Calu3 (cell line): ENCODE measurements around the gene KLK5. TPM values are rescaled to one million over a fixed set of nuclear protein-coding genes. Genes with fewer than 3 reads are reported as not detected.

Experiments
- BruUV-seq: library from RNA; stranded (reverse); fragments of 400-500 nt; replicated peaks from 2 replicates; lab custom pipeline; 2021; lab: Mats Ljungman, UMichigan
- CTCF ChIA-PET: fragments of 300-600 bp; sonication (Branson Sonifier 250); formaldehyde crosslinking; loops from one replicate; lab custom pipeline; 2022; ENCODE audit warnings: antibody characterized with exemption; lab: Charles Lee
- DNase-seq: peaks from one replicate; pipeline ENCODE4 v3.0.0; 2022
- H3K27ac Mint-ChIP-seq: one replicate; pipeline ENCODE4 v1.8.0; 2022; ENCODE audit warnings: mixed read lengths; ENCODE audit not compliant: unreplicated experiment
- H3K27me3 Mint-ChIP-seq: one replicate; pipeline ENCODE4 v1.8.0; 2022; ENCODE audit warnings: mixed read lengths; ENCODE audit not compliant: unreplicated experiment
- H3K36me3 Mint-ChIP-seq: one replicate; pipeline ENCODE4 v1.8.0; 2022; ENCODE audit warnings: mild to moderate bottlenecking, moderate library complexity, mixed read lengths; ENCODE audit not compliant: insufficient read depth, unreplicated experiment
- H3K4me1 Mint-ChIP-seq: one replicate; pipeline ENCODE4 v1.8.0; 2022; ENCODE audit warnings: mild to moderate bottlenecking, low read depth, mixed read lengths; ENCODE audit not compliant: unreplicated experiment
- H3K4me3 Mint-ChIP-seq: one replicate; pipeline ENCODE4 v1.8.0; 2022; ENCODE audit warnings: mild to moderate bottlenecking, low read depth, moderate library complexity, mixed read lengths; ENCODE audit not compliant: unreplicated experiment
- H3K9me3 Mint-ChIP-seq: one replicate; pipeline ENCODE4 v1.8.0; 2022; ENCODE audit warnings: low read depth, mixed read lengths; ENCODE audit not compliant: unreplicated experiment
- intact Hi-C: fragments of 100-400 bp; cut with micrococcal nuclease; formaldehyde crosslinking; loops from one replicate; pipeline ENCODE4 v1.10.0; 2022; ENCODE audit not compliant: unreplicated experiment
- total RNA-seq: library from RNA; stranded (reverse); gene quantifications from 2 replicates; pipeline ENCODE4 v1.2.3, GENCODE V29; 2022
- TF ChIP-seq, protein P1 (sequence below): fragments of 200-600 bp; IDR thresholded peaks from one replicate; pipeline ENCODE4 v1.8.0; 2022; ENCODE audit warnings: antibody characterized with exemption; ENCODE audit not compliant: unreplicated experiment

Gene KLK5
- total RNA-seq, 1 experiment from 2014 or later, result 0.38 TPM

DNA sequence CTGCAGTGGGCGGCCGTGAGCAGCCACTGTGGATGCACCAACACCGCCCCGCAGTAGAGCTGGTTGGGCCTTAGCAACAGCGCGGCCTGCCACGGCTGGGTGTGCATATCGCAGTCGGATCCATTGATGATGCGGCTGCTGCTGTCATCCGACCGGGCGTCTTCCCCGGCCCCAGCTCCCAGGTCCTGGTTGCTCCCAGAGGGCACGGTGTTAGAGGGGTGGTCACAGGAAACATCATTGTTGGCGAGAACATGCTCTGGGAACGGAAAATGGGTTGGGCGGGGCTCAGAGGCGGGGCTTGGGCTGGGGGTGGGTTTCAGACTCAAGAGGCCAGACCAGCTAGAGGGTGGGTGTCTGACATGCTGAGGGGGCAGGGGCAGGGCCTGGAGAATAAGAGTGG is 3.0 kb downstream of the KLK5 start:
- peaks cover 5% of the 10 kb centered on the region for H3K36me3 Mint-ChIP-seq

DNA sequence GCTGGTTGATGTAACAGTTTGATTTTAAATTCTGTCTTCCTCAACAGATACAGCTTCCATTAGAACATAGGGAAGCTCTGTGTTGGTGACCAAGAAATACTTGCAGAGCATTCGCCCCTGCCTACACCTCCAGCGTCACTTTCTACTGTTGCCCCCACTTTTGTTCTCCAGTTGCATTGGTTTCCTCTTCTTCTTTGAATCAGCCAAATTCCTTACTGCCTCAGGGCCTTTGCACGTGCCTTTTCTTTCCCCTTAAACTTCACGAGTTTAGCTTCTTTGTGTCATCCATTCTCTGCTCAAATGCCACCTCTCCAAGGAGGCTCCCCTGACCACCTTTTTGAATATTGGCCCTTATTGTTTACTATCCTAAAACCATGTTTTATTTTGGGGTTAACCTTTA is 5.7 kb downstream of the KLK5 start:
- Mint-ChIP-seq H3K36me3 (peaks cover 5% of the 10 kb centered on the region), H3K4me3 (no peak overlapping the region), H3K9me3 (no peaks in the 10 kb centered on the region), H3K4me1 (no peaks in the 10 kb centered on the region), H3K27me3 (peaks cover 37% of the 10 kb centered on the region), H3K27ac (no peak overlapping the region)
- DNase-seq, result no peak
- BruUV-seq, result no TSS peak
- CTCF ChIA-PET, result interaction anchor here (0.6 to 0.7 kb wide), 3 partner anchors 25 to 100 kb away, joined by 4 to 8 read pairs (median 5); no protein-coding TSS in a partner anchor
- intact Hi-C loops, result no loop called here
- TF ChIP-seq, protein P1, sequence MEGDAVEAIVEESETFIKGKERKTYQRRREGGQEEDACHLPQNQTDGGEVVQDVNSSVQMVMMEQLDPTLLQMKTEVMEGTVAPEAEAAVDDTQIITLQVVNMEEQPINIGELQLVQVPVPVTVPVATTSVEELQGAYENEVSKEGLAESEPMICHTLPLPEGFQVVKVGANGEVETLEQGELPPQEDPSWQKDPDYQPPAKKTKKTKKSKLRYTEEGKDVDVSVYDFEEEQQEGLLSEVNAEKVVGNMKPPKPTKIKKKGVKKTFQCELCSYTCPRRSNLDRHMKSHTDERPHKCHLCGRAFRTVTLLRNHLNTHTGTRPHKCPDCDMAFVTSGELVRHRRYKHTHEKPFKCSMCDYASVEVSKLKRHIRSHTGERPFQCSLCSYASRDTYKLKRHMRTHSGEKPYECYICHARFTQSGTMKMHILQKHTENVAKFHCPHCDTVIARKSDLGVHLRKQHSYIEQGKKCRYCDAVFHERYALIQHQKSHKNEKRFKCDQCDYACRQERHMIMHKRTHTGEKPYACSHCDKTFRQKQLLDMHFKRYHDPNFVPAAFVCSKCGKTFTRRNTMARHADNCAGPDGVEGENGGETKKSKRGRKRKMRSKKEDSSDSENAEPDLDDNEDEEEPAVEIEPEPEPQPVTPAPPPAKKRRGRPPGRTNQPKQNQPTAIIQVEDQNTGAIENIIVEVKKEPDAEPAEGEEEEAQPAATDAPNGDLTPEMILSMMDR, result no peak

More for the DNA sequence above, 3.0 kb downstream of the KLK5 start:
- Mint-ChIP-seq H3K4me3 (no peak overlapping the region), H3K9me3 (no peaks in the 10 kb centered on the region), H3K27me3 (peaks cover 52% of the 10 kb centered on the region), H3K27ac (no peak overlapping the region), H3K4me1 (peaks cover 10% of the 10 kb centered on the region)
- TF ChIP-seq, protein P1, result no peak
- CTCF ChIA-PET, result no interaction called here
- no TSS peak for BruUV-seq
- no peak for DNase-seq
- intact Hi-C loops, result no loop called here

DNA sequence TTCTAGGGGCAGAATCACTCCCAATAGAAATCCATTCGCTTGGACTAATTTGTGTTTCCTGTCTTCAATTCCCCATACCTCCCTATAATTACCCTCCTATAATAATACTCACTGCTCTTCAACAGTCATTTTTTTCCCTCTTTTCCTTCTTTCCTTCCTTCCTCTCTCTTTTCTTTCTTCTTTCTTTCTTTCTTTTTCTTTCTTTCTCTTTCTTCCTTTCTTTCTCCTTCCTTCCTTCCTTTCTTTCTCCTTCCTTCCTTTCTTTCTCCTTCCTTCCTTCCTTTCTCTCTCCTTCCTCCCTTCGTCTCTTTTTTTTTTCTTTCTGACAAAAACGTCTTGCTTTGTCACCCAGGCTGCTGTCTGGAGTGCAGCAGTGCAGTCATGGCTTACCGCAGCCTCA is 8.0 kb downstream of the KLK5 start:
- H3K36me3 Mint-ChIP-seq, result no peaks in the 10 kb centered on the region
- H3K27ac Mint-ChIP-seq, result peak overlapping the region; percentile 10
- H3K27me3 Mint-ChIP-seq, result peaks cover 28% of the 10 kb centered on the region
- H3K4me3 Mint-ChIP-seq, result no peak overlapping the region
- TF ChIP-seq, protein P1, result no peak
- intact Hi-C loops, result no loop called here
- CTCF ChIA-PET, result interaction anchor here (0.7 kb wide), 1 partner anchor 34 kb away, joined by 4 read pairs; no protein-coding TSS in a partner anchor
- DNase-seq, result no peak
- no peaks in the 10 kb centered on the region for H3K9me3 Mint-ChIP-seq
- no peaks in the 10 kb centered on the region for H3K4me1 Mint-ChIP-seq
- no TSS peak for BruUV-seq

DNA sequence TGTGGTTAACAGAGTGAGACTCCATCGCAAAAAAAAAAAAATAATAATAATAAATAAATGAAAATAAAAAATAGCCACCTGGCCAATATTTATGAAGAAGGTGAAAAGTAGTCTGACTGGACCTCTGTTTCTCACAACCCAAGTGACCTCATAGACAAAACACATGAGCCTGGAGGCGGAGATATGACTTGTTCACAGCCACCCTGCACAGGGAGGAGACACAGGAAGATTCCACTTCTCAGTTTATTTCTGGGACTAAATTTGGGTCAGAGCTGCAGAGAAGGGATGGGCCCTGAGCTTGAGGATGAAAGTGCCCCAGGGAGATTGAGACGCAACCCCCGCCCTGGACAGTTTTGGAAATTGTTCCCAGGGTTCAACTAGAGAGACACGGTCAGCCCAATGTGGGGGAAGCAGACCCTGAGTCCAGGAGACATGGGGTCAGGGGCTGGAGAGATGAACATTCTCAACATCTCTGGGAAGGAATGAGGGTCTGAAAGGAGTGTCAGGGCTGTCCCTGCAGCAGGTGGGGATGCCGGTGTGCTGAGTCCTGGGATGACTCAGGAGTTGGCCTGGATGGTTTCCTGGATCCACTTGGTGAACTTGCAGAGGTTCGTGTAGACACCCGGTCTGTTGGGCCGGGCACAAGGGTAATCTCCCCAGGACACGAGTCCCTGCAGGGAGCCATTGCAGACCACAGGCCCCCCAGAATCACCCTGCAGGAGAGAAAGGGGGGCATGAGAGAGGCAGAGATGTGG is 9.6 kb downstream of the KLK5 start:
- no peaks in the 10 kb centered on the region for H3K36me3 Mint-ChIP-seq
- H3K4me1 Mint-ChIP-seq, result no peaks in the 10 kb centered on the region
- no peak for DNase-seq
- TF ChIP-seq, protein P1, result no peak
- peaks cover 28% of the 10 kb centered on the region for H3K27me3 Mint-ChIP-seq
- CTCF ChIA-PET, result no interaction called here
- H3K4me3 Mint-ChIP-seq, result no peak overlapping the region
- H3K9me3 Mint-ChIP-seq, result no peaks in the 10 kb centered on the region
- BruUV-seq, result no TSS peak
- H3K27ac Mint-ChIP-seq, result no peak overlapping the region
- intact Hi-C loops, result no loop called here
